ENCODE results near the gene AMMECR1. TPM values are rescaled to one million over a fixed set of nuclear protein-coding genes. Genes with fewer than 3 reads are reported as not detected.

AMMECR1 gene
- total RNA-seq, 3 donors from 2014 or later, result 4.1 to 10.7 (median 8.2) TPM

- TF ChIP-seq, protein P1, sequence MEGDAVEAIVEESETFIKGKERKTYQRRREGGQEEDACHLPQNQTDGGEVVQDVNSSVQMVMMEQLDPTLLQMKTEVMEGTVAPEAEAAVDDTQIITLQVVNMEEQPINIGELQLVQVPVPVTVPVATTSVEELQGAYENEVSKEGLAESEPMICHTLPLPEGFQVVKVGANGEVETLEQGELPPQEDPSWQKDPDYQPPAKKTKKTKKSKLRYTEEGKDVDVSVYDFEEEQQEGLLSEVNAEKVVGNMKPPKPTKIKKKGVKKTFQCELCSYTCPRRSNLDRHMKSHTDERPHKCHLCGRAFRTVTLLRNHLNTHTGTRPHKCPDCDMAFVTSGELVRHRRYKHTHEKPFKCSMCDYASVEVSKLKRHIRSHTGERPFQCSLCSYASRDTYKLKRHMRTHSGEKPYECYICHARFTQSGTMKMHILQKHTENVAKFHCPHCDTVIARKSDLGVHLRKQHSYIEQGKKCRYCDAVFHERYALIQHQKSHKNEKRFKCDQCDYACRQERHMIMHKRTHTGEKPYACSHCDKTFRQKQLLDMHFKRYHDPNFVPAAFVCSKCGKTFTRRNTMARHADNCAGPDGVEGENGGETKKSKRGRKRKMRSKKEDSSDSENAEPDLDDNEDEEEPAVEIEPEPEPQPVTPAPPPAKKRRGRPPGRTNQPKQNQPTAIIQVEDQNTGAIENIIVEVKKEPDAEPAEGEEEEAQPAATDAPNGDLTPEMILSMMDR (IDR thresholded peaks at IDR 0.05), result no peak
- no peak for ATAC-seq
- intact Hi-C loops (cut with DNase I, micrococcal nuclease), result no loop called here
- H3K4me3 ChIP-seq, result no peak overlapping the region
- H3K4me1 ChIP-seq (ENCODE audit: low read depth), result no peaks in the 10 kb centered on the region
- H3K36me3 ChIP-seq (ENCODE audit: low read depth), result no peaks in the 10 kb centered on the region
- H3K9me3 ChIP-seq, result no peaks in the 10 kb centered on the region
- DNase-seq, result no peak
These were observed 8.8 kb upstream of the AMMECR1 start for GRCh38 chrX:110326712-110327111.

DNA sequence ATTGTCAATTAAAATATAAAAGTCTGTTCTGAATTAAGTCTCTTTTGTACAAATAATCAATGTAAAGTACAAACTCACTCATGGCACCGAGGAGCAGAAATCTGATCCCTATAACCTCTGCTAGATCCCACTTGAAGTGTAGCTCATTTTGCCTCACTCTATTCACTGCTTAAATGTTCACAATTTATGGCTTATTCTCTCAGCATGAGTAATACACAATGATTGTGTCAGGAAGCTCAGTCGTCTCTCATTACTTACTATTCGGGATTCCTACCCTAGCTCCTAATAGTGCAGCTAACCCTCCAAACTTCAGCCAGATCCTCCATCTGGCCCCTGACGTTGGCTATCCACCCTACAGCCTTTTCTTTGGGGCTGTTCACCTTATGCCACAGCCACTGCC, 4.7 kb upstream of the AMMECR1 start:
- DNase-seq (no peak), ATAC-seq (no peak)
- TF ChIP-seq, protein P1 (IDR thresholded peaks at IDR 0.05), result no peak

GRCh38 chrX:110321670-110322069, 3.8 kb upstream of the AMMECR1 start:
- TF ChIP-seq, protein P1 (IDR thresholded peaks at IDR 0.05), result no peak
- no peaks in the 10 kb centered on the region for H3K9me3 ChIP-seq
- DNase-seq, result no peak
- intact Hi-C loops (cut with DNase I, micrococcal nuclease), result no loop called here
- H3K4me3 ChIP-seq, result no peak overlapping the region
- no peak for ATAC-seq
- no peaks in the 10 kb centered on the region for H3K4me1 ChIP-seq (ENCODE audit: low read depth)
- H3K36me3 ChIP-seq (ENCODE audit: low read depth), result no peaks in the 10 kb centered on the region

More for the DNA sequence above, 4.7 kb upstream of the AMMECR1 start:
- Histone ChIP-seq H3K9me3 (no peaks in the 10 kb centered on the region), H3K36me3 (ENCODE audit: low read depth) (no peaks in the 10 kb centered on the region), H3K4me1 (ENCODE audit: low read depth) (no peaks in the 10 kb centered on the region), H3K4me3 (no peak overlapping the region)
- intact Hi-C loops (cut with DNase I, micrococcal nuclease), result no loop called here

DNA sequence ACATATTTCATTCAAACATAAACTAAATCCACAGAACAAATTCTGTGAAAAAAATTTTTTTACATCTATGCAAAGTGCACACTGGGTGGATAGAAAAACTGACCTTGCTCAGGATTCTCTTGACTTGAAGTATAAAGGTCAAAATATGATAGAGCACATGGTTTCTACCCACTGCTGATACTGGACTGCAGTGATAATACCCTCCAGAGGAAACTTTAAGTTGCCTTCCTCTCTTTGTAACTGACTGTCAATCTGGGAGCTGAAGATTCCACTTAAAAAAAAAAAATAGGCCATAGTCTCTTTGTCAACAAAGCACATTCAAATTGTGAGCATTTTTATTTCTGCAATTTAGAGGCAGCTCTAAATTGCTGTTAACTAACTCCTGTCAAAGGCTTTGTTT, 3.2 kb upstream of the AMMECR1 start:
- intact Hi-C loops (cut with DNase I, micrococcal nuclease), result no loop called here
- no peaks in the 10 kb centered on the region for H3K36me3 ChIP-seq (ENCODE audit: low read depth)
- no peaks in the 10 kb centered on the region for H3K4me1 ChIP-seq (ENCODE audit: low read depth)
- ATAC-seq (no peak), DNase-seq (no peak)
- no peak overlapping the region for H3K4me3 ChIP-seq
- H3K9me3 ChIP-seq, result no peaks in the 10 kb centered on the region
- TF ChIP-seq, protein P1 (IDR thresholded peaks at IDR 0.05), result no peak

- Histone ChIP-seq H3K36me3 (ENCODE audit: low read depth) (no peaks in the 10 kb centered on the region), H3K9me3 (no peaks in the 10 kb centered on the region), H3K4me1 (ENCODE audit: low read depth) (no peaks in the 10 kb centered on the region), H3K4me3 (no peak overlapping the region)
- DNase-seq, result no peak
- ATAC-seq, result no peak
- intact Hi-C loops (cut with DNase I, micrococcal nuclease), result no loop called here
- TF ChIP-seq, protein P1 (IDR thresholded peaks at IDR 0.05), result no peak
These were observed 2.6 kb upstream of the AMMECR1 start for GRCh38 chrX:110320381-110320987.

DNA sequence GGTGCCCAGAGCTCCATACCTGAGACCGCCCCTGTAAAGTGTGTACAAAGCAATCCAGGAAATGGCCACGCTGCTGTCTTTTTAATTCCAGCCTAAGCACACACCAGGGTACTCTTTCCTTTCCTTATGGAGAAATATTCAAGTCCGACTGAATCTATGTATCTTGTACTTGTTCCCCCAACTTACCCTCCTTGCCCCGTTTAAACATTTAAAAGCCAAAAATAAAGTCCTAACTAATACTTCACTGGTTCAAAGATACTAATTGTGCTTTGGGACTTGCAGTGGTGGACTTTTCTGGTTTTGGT, 731 bp upstream of the AMMECR1 start:
- DNase-seq, result no peak
- Histone ChIP-seq H3K4me3 (peak overlapping the region; percentile 11), H3K4me1 (ENCODE audit: low read depth) (no peaks in the 10 kb centered on the region), H3K9me3 (no peaks in the 10 kb centered on the region), H3K36me3 (ENCODE audit: low read depth) (no peaks in the 10 kb centered on the region)
- intact Hi-C loops (cut with DNase I, micrococcal nuclease), result no loop called here
- TF ChIP-seq, protein P1 (IDR thresholded peaks at IDR 0.05), result no peak
- ATAC-seq, result peak; percentile 68

All from mucosa of descending colon (tissue), 3 donors.